GM12892 (cell line): Measurements from ENCODE around the gene FAM111B.
A peak's percentile ranks its signal among the peaks of the same experiment; 100 is the strongest.

Source experiments
- POLR2A ChIP-seq: IDR thresholded peaks from 2 replicates; pipeline ENCODE4 v1.6.1; 2011; ENCODE audit warnings: low read depth, low read length, control low read depth
- POLR2AphosphoS5 ChIP-seq: IDR thresholded peaks from 2 replicates; pipeline ENCODE4 v1.6.1; 2011; ENCODE audit warnings: low read depth, low read length, control low read depth

DNA sequence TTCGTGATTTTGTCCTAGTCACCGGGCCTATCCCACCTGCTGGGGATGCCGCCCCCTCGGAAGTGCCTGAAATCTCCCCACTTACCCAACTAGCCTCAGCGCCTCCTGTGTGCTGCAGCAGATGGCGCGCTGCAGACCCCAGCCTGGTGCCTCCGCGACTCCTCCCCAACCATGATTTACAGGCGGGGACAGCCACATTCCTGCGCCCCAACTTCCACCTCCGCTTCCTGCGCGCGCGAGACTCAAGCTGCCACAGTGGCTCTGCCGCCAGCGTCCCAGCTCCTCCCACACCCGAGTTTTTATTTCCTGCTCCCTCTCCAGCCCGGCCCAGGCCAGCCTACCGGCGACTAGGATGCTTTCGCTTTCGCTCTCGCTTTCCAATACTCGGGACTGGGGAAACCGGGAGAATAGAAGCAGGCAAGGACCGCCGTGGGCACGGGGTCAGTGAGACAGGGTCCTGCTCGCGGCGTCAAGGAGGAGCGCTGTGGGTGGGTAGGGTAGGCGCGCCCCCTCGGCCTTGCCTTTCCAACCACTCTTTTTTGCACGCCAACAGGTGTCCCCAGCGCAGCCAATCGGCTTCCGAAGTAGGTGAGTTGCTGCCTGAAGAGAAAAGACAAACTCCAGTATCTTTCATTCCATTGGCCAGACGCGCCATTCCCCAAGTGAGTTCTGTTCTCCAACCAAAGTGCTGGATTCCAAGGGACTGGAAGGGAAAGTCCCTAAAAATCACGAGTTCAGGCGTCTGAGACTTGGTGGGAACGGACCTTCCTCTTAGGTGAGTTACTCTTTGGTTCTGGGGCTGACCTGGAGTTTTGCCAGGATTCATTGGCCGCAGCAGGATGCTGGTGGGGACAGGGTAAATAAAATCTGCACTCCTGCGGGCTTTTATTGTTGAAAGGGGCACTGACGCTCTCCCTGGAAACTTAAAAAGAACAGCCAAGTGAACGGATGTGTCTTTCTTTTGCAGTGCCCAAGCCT is 35.8 kb downstream of the FAM111B start, which contains the start of gene FAM111A:
- TF ChIP-seq POLR2AphosphoS5 (peak; percentile 52), POLR2A (peak; percentile 67)
